Endothelial cell of hepatic sinusoid (primary cell): Measurements from ENCODE around the gene SRP14.
"Not testable (repeated sequence)": the region's sequence is repeated elsewhere in the genome, so short reads cannot be mapped to it uniquely, and the experiment has no call there.

Source experiments
- in situ Hi-C: cut with HindIII; loops from 2 replicates; pipeline ENCODE4 v1.10.0; 2017; ENCODE audit warnings: low sequenced_read_pairs

Gene SRP14

GRCh38 chr15:40051616-40052415 is 12.8 kb upstream of the SRP14 start:
- in situ Hi-C loops: no loop called here

- in situ Hi-C loops: no loop called here
Measured at GRCh38 chr15:40050788-40051470, 11.9 kb upstream of the SRP14 start.

- in situ Hi-C loops: loop anchor here (5.0 to 10.0 kb wide), 4 partner anchors 53 to 223 kb away; partner anchors contain the start of gene BUB1B
Measured at GRCh38 chr15:40048926-40049475, 10.0 kb upstream of the SRP14 start.

GRCh38 chr15:40048211-40048792 is 9.3 kb upstream of the SRP14 start:
- in situ Hi-C loops: loop anchor here (5.0 to 10.0 kb wide), 4 partner anchors 54 to 224 kb away; partner anchors contain the start of gene BUB1B

GRCh38 chr15:40047415-40048210 is 8.6 kb upstream of the SRP14 start:
- in situ Hi-C loops: loop anchor here (5.0 to 10.0 kb wide), 4 partner anchors 55 to 225 kb away; partner anchors contain the start of gene BUB1B

- in situ Hi-C loops: loop anchor here (5.0 to 10.0 kb wide), 4 partner anchors 55 to 225 kb away; partner anchors contain the start of gene BUB1B
Measured at GRCh38 chr15:40046721-40047414, 7.9 kb upstream of the SRP14 start.

GRCh38 chr15:40045572-40046217 is 6.7 kb upstream of the SRP14 start:
- in situ Hi-C loops: loop anchor here (5.0 to 10.0 kb wide), 4 partner anchors 57 to 227 kb away; partner anchors contain the start of gene BUB1B

- in situ Hi-C loops: loop anchor here (5.0 to 10.0 kb wide), 4 partner anchors 57 to 227 kb away; partner anchors contain the start of gene BUB1B
Measured at GRCh38 chr15:40044717-40045571, 6.0 kb upstream of the SRP14 start.

GRCh38 chr15:40043927-40044716 is 5.1 kb upstream of the SRP14 start:
- in situ Hi-C loops: loop anchor here (10.0 kb wide), 1 partner anchor 171 kb away; no protein-coding TSS in a partner anchor

- in situ Hi-C loops: loop anchor here (10.0 kb wide), 1 partner anchor 172 kb away; no protein-coding TSS in a partner anchor
Measured at GRCh38 chr15:40042791-40043320, 3.9 kb upstream of the SRP14 start.

- in situ Hi-C loops: loop anchor here (10.0 kb wide), 1 partner anchor 174 kb away; no protein-coding TSS in a partner anchor
Measured at GRCh38 chr15:40040770-40041169, 1.8 kb upstream of the SRP14 start.

GRCh38 chr15:40040293-40040635 is 1.3 kb upstream of the SRP14 start:
- in situ Hi-C loops: loop anchor here (10.0 kb wide), 1 partner anchor 175 kb away; no protein-coding TSS in a partner anchor

- in situ Hi-C loops: no loop called here
Measured at GRCh38 chr15:40038275-40038637, 725 bp downstream of the SRP14 start.

- in situ Hi-C loops: no loop called here
Measured at GRCh38 chr15:40037721-40038120, 1.3 kb downstream of the SRP14 start.

- in situ Hi-C loops: not testable (repeated sequence)
Measured at GRCh38 chr15:40035182-40035581, 3.8 kb downstream of the SRP14 start.

GRCh38 chr15:40034186-40034946 is 4.6 kb downstream of the SRP14 start:
- in situ Hi-C loops: no loop called here
